Stimulated activated CD4-positive, alpha-beta T cell treated with anti-CD3 and anti-CD28 coated beads, Interleukin-1b, Interleukin-23, amount 100 ng/mL, for 4 hours (primary cell): ENCODE results near the gene PTPRD.
"Not testable (repeated sequence)": the region's sequence is repeated elsewhere in the genome, so short reads cannot be mapped to it uniquely, and the experiment has no call there.

Experiments used
- DNase-seq, 2 donors: peaks; one replicate each; pipeline ENCODE4 v3.0.0-alpha.2; 2020; ENCODE audit warnings: low read depth in 2 of 2

Gene PTPRD

GRCh38 chr9:9016597-9016996 is 1596.2 kb downstream of the PTPRD start:
- no peak for DNase-seq

GRCh38 chr9:9004810-9005209 is 1608.0 kb downstream of the PTPRD start:
- no peak for DNase-seq

GRCh38 chr9:9002826-9003583 is 1609.8 kb downstream of the PTPRD start:
- DNase-seq, result no peak

GRCh38 chr9:8980496-8981013 is 1632.2 kb downstream of the PTPRD start:
- DNase-seq, result no peak

GRCh38 chr9:8978334-8978733 is 1634.5 kb downstream of the PTPRD start:
- DNase-seq, result no peak

GRCh38 chr9:8968350-8968749 is 1644.5 kb downstream of the PTPRD start:
- DNase-seq, result not testable (repeated sequence)

- DNase-seq, result no peak
Measured at GRCh38 chr9:8963885-8964284, 1648.9 kb downstream of the PTPRD start.

GRCh38 chr9:8962084-8962483 is 1650.7 kb downstream of the PTPRD start:
- no peak for DNase-seq

GRCh38 chr9:8961186-8961851 is 1651.5 kb downstream of the PTPRD start:
- DNase-seq, result no peak

GRCh38 chr9:8960254-8960653 is 1652.5 kb downstream of the PTPRD start:
- DNase-seq, result no peak

- no peak for DNase-seq
Measured at GRCh38 chr9:8958358-8958757, 1654.4 kb downstream of the PTPRD start.

GRCh38 chr9:8955315-8955714 is 1657.5 kb downstream of the PTPRD start:
- no peak for DNase-seq

GRCh38 chr9:8946461-8946860 is 1666.3 kb downstream of the PTPRD start:
- DNase-seq, result no peak

- no peak for DNase-seq
Measured at GRCh38 chr9:8943392-8943791, 1669.4 kb downstream of the PTPRD start.

GRCh38 chr9:8940650-8941049 is 1672.2 kb downstream of the PTPRD start:
- no peak for DNase-seq

GRCh38 chr9:8926461-8926860 is 1686.3 kb downstream of the PTPRD start:
- no peak for DNase-seq

- DNase-seq, result no peak
Measured at GRCh38 chr9:8924562-8924961, 1688.2 kb downstream of the PTPRD start.

GRCh38 chr9:8920478-8921183 is 1692.2 kb downstream of the PTPRD start:
- not testable (repeated sequence) for DNase-seq

- no peak for DNase-seq
Measured at GRCh38 chr9:8917956-8918739, 1694.7 kb downstream of the PTPRD start.

- DNase-seq, result no peak
Measured at GRCh38 chr9:8916771-8917170, 1696.0 kb downstream of the PTPRD start.

GRCh38 chr9:8907868-8908267 is 1704.9 kb downstream of the PTPRD start:
- DNase-seq, result no peak

GRCh38 chr9:8905731-8906130 is 1707.1 kb downstream of the PTPRD start:
- DNase-seq, result no peak
